ENCODE results near the gene NFKBIZ.

DNA sequence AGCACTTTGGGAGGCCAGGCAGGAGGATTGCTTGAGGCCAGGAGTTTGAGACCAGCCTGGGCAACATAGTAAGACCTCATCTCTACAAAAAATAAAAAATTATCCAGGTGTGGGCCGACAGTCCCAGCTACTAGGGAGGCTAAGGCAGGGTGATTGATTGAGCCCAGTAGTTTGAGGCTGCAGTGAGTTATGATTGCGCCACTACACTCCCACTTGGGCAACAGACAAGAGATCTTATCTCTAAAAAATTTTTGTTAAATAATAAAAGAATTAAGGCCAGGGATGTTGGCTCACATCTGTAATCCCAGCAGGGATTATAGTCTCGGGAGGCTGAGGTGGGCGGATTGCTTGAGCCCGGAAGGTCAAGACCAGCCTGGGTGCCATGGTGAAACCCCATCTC, 25.8 kb upstream of the NFKBIZ start:
- TF ChIP-seq, protein P1, sequence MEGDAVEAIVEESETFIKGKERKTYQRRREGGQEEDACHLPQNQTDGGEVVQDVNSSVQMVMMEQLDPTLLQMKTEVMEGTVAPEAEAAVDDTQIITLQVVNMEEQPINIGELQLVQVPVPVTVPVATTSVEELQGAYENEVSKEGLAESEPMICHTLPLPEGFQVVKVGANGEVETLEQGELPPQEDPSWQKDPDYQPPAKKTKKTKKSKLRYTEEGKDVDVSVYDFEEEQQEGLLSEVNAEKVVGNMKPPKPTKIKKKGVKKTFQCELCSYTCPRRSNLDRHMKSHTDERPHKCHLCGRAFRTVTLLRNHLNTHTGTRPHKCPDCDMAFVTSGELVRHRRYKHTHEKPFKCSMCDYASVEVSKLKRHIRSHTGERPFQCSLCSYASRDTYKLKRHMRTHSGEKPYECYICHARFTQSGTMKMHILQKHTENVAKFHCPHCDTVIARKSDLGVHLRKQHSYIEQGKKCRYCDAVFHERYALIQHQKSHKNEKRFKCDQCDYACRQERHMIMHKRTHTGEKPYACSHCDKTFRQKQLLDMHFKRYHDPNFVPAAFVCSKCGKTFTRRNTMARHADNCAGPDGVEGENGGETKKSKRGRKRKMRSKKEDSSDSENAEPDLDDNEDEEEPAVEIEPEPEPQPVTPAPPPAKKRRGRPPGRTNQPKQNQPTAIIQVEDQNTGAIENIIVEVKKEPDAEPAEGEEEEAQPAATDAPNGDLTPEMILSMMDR (conservative IDR thresholded peaks at IDR 0.05): no peak
- no peak for TF ChIP-seq ZFX (IDR thresholded peaks at IDR 0.05)
